GM18511 (cell line): Measurements from ENCODE around the gene B3GNT7.

ENCODE experiments used
- ATAC-seq: cut with Tn5 transposase; IDR thresholded peaks from one replicate; pipeline ENCODE4 v1.9.1; 2021; ENCODE audit warnings: mild to moderate bottlenecking, moderate library complexity; ENCODE audit not compliant: unreplicated experiment

The B3GNT7 gene

DNA sequence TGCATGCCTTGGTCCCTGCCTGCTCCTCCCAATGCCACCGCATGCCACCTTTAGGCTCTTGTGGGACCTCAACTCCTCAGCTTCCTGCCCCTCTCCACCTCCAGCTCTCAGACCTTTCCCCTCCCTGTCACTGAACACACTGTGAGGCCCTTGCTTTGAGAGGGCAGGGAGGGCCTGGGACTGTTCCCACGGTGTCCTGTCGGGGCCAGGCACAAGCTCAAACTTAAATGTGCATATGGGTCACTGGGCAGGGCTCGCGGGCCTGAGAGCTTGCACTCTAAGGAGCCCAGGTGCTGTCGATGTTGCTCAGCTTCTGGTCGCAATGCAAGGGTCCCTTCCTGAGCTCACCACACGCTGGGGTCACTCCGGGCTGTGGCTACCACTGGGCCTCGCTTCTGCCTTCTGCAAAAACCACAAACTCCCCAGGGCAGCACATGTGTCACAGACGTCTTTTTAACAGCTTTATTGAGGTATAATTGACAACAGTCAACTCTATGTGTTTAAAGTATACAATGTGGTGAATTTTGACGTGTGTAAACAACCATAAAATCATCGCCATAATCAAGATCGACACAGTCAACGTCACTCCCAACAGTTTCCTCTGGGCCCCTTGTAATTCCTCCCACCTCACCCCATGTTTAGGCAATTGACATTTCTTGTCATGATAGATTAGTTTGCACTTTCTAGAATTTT is 11.9 kb upstream of the B3GNT7 start:
- ATAC-seq, result no peak

DNA sequence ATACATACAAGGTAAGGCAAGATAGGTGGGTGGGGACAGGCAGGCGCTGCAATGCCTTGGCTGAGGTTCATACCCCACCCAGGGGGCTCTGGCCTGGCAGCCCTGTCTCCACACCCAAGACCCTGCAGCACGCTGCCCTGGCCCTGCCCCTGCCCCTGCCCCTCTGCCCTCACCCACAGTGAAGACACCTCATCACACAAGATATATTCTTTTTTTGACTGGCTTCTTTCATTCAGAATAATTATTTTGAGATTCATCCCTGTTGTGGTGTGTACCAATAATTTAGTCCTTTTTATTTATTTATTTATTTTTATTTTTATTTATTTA is 11.4 kb upstream of the B3GNT7 start:
- ATAC-seq, result no peak

DNA sequence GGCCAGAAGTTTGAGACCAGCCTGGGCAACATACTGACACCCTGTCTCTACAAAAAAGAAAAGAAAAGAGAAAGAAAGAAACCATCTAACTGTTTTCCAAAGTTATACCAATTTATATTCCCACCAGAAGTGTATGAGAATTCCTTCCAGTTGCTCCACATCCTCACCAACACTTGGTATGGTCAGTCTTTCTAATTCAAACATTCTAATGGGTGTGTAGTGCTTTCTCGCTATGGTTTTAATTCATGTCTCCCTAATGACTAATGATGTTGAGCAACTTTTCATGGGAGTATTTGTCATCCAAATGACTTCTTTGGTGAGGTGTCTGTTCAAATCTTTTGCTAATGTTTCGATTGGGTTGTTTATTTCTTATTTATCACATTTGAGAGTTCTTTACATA is 10.5 kb upstream of the B3GNT7 start:
- no peak for ATAC-seq

DNA sequence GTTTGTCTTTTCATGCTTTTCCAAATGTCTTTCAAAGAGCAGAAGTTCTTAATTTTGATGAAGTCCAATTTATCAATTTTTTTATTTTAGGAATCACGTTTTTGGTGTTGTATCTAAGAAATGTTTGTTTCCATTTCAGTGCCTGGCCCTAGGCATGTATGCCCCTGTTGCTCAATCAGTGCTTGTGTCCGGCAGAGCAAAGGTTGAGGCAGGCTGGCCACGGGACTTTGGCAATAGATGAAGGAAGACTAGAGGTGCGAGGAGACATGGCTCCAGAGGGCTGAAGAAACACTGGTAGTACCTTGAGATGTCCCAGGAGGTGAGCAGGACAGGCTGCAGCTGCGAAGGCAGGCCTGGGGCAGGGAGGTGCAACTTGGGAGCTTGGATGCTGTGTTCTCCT is 10.1 kb upstream of the B3GNT7 start:
- ATAC-seq, result no peak

DNA sequence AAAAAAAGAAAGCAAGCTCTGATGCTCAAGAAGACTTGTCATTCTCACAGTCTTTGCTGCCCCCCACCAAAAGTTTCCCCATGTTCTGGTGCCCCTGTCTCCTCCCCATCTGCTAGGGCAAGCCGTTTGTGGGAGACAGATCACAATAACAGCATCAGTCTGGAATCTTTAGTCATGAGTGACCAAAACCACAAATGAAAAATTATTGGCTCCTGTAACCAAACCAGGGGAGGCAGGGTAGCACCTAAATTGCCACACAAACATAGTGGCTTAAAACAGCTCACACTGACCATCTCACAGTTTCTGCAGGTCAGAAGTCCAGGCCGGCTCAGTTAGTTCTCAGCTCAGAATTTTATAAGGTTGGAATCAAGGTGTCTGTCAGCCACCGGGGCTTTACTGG is 9.1 kb upstream of the B3GNT7 start:
- no peak for ATAC-seq

DNA sequence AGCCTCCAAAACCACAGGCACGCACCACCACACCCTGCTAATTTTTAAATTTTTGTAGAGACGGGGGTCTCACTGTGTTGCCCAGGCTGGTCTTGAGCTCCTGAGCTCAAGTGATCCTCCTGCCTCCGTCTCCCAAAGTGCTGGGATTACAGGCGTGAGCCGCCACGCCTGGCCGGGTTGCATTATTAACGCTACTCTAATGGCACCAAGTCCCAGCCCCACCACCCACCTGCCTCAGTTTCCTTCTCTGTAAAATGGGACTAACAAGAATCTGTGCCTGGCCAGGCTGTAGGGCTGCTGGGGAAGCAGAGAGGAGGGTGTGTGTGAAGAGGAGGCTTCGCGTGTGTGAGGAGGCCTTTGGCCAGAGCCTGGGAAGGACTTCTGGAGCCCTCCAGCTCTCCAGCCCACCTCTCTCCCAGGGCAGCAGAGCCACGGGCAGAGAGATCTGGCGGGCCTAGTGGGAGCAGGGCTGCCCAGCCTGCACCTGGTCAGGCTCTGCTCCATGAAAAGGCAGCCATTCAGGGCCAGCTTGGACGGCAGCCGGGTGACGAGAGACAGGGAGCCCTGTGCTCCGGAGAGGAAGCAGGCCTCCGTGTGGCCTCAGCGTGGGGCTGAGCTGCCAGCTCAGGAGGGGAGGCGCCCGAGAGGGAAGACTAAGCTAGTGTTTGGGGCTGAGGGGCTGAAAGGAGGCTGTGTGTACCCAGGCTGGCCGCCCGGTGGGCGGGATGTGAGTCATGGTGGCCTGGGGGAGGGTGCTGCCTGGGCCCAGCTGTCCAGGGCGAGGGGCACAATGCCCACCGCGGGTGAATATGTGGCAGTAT is 7.4 kb upstream of the B3GNT7 start:
- ATAC-seq, result no peak

DNA sequence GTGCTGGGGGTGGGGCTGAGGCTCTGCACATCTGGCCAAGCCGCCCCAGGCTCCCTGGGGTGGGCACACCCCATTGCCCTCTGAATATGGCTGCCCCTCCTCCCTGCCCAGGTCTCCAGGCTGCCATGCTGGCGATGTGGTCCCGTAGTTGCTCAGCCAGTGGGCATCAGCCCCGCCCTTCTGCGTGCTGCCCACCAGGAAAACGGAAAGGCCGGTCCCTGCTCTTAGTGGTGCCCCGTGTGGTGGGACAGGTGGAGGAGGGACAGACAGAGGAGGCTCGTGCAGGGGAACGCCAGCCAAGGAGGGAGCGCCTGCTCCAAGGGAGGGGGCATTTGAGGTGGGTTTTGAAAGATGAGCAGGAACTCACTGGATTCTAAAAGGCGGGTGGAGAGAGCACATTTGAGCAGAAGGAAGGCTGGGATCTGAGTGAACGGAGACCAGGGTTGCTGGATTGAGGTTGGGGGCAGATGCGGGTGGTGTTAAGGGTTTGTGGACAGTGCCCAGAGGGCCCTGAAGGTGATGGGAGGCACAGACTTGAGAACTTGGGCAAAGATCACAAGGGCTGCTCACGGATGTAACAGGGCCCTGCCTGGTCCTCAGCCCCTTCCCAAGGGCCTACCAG is 6.7 kb upstream of the B3GNT7 start:
- no peak for ATAC-seq

DNA sequence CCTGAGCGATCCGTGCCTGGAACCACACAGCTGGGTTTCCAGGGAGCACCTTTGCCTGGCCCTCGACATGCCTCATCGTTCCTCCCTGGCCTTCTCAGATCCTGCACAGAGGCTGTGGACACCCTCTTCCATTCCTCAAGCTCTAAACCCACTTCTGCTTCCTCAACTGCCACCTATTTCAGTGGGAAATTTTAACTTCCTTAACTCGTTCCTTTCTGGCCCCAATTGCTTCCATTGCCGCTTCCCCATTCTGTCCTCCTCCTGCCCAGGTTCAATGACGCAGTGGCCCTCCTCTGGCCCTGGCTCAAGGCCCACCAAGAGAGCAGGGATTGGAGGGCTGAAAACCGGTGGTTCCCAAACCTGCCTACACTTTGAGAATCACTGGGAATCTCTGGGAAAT is 4.8 kb upstream of the B3GNT7 start:
- ATAC-seq, result no peak

DNA sequence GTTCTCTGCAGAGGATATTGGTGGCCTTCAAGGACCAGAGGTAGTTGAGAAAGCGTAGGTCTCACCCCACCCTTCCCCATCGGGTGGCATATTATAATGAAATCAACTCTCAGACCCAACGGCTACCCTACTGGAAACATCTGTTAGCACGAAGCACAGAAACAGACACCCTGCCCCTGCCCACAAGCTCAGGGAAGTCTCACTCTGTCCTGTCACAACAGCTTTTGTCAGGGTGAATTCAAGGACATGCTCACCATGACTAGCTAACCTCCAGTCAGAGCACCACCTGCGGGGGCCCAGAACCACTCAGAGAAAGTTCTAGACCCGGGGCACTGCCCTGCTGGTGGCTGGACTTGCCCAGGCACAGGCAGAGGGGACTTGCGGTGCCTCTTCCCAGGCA is 3.5 kb upstream of the B3GNT7 start:
- peak; percentile 27 for ATAC-seq

DNA sequence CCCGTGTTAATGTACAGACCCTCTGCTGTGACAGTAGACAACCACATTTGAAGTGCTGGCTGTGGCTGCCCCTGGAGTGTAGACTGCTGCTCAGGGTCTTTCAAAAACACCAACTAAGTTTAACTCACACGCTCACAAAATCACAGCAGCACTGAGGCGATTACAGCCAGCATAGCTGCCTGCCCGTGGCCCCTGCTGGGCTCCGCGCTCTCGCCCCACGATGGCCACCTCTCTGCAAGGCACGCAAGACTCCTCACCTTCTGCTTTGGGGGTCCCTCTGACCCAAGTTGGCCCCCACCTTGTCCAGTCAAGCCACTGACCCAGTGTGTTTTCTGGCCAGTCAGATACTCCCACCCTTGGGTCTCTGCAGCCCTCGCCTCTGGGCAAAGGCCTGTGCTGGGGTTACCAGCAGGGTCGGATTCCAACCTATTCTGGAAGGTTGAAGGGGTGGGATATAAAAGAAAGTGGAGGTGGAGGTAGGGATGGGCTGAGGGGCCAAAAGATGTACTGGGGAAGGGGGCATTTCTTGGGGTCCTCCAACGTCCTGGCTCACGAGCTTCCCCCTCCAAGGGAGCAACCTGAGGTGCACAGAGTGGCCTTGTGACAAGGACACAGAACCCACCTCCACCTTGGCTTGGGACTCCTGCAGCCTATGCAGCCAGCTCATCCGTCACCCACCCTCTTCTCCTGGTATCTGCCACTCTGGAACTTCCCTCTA is 2.9 kb upstream of the B3GNT7 start:
- no peak for ATAC-seq

DNA sequence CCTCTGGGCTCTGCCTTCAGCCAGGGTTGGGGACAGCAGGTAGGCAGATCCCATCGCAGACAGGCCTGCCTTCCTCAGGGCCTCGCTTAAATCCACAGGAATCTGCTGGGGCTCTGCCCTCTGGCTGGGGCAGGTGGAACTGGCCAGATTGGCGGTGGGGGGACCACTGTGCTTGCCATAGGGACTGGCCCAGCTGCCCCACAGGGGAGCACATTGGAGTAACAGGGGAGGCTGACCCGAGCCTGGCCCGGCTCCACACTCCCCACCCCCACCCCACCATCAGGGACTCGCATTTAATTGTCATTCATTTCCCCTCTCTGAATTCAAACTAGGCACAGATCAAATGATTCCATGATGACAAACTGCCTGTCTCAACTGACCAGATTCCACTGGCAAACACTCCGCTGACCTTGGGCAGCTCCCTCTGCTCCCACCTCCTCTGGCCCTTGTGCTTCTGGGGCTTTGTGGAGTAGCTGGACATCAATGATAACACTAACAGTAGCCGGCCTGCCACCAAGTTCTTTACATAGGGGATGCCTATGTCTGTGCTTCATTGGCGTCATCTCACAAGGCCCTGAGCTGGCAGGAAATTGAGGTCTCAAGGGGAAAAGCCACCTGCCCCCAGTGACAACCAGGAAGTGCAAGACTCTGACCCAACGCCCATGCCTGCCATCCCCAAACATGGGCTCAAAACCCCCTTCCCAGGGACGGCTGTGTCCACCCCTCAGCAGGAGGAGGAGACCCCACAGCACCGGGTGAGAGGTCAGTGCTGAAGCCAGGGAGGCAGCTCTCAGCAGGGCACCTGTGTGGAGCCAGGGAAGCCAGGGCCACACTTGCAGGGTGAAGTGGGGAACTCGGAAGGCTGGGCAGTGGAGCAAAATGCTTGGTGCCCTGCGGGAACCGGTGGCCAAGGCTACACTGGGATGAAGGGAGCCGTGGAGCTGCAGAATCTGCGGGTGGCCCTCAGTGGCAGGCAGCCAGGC is 2.1 kb upstream of the B3GNT7 start:
- peak; percentile 38 for ATAC-seq

DNA sequence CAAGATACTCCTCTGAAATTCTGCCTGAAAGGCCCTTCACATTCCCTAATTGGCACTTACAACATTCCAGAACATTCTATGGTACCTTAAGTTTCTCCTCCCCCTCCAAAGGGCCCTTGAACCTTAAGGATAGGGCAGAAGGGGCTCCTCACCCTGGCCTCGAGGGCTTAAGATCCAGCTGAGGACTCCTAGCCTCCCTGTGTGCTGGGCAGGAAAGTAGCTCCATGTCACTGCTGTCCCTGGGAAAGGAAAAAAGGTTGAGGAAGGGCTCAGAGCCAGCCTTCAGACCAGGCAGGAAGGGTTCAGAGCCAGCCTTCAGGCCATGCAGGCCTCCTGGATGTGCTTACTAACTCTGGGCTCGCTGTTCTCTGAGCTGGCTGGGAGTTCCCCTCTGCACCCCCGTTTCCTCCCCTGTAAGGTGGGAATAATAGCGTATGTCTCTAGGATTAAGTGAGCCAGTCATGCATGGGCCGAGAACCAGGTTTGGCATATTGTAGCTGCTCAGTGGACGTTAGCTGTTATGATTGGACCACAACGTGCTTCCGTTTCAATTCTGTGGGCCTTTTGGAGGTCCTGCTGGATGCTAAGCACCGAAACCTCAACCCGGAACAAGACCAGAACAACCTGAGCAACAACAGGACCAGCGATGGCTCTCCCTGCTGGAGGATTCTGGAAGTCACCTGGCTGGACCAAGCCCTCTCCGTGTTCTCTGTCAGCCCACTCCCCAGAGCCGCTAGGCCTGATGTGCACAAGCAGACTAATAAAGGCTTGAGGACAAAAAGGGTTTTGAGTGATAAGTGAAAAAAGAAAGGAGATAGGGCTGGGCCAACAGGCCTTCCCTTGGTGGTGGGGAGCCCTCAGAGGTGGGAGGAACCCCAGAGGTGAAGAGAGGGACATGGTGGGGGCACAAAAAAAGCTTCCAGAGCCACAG is 1.0 kb upstream of the B3GNT7 start:
- peak; percentile 52 for ATAC-seq

DNA sequence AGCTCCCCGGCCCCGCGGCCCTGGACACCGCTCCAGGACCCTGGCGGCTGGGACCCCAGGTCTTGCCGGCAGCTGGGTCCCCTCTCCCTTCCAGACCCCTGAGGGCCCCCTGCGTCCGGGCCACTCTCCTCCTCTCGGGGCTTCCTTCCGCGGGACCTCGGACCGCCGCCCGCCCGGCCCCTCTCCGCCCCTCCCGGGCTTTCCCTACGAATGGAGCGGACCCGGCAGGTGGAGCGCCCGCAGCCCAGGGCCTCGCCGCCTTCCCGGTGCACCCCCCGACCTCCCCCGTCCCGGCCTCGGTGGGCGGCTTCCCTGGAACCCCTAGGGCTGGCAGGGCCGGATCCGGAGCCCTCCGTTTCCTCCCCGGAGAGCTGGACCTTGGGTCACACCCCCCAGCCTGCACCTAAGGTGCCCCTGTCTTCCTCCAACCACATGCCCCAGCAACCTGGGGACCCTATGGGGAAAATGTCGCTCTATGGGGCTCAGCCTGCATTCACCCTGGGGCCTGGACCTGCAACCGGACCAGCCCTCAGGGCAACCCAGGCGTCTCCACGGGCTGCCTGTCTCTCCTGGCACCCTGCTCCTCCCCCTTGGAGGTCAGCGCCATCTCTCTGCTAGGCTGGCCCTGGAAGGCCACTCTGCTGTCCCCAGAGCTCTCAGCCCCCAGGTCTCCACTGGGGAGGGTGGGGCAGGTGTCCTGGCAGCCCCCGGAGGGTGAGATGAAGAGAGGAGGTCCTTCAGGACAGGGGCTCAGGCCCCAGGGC is 730 bp downstream of the B3GNT7 start:
- no peak for ATAC-seq

DNA sequence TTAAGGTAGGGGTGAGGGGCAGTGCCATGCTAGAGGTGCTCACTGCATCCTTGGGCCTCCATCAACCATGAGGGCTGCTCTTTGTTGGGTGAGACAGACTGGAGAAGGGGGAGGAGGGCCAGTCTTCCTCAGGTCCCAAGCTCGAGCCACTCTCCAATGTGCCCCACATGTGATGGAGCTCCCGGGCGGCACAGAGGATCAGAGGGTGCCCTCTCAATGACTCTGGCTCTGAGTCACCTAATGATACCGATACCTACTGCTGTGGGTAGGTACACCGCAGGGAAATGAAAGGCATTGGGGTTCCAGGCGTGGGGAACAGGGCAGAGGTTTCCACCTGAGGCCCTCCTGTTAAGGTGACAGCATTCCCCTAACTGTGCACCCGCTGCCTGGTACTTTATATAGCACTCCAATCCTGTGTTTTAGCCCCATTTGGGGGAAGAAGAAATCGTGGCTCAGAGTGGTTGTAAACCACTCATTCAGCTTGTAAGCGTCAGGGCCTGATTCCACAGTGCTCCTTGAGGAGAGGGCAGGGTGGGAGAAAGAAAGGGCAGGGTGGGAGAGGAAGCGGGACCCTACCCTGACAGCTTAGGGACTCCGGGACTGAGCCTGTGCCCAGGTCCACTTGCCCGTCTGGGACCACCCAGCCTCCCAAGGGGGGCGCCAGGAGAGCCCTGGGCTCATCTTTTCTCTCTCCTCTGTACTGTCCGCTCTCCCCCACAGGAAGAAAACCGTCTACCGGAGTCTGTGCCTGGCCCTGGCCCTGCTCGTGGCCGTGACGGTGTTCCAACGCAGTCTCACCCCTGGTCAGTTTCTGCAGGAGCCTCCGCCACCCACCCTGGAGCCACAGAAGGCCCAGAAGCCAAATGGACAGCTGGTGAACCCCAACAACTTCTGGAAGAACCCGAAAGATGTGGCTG is 1.8 kb downstream of the B3GNT7 start:
- ATAC-seq, result no peak

DNA sequence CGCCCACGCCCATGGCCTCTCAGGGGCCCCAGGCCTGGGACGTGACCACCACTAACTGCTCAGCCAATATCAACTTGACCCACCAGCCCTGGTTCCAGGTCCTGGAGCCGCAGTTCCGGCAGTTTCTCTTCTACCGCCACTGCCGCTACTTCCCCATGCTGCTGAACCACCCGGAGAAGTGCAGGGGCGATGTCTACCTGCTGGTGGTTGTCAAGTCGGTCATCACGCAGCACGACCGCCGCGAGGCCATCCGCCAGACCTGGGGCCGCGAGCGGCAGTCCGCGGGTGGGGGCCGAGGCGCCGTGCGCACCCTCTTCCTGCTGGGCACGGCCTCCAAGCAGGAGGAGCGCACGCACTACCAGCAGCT is 2.4 kb downstream of the B3GNT7 start:
- ATAC-seq, result no peak

DNA sequence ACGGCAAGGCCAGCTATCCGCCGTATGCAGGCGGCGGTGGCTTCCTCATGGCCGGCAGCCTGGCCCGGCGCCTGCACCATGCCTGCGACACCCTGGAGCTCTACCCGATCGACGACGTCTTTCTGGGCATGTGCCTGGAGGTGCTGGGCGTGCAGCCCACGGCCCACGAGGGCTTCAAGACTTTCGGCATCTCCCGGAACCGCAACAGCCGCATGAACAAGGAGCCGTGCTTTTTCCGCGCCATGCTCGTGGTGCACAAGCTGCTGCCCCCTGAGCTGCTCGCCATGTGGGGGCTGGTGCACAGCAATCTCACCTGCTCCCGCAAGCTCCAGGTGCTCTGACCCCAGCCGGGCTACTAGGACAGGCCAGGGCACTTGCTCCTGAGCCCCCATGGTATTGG is 3.1 kb downstream of the B3GNT7 start:
- ATAC-seq, result no peak

DNA sequence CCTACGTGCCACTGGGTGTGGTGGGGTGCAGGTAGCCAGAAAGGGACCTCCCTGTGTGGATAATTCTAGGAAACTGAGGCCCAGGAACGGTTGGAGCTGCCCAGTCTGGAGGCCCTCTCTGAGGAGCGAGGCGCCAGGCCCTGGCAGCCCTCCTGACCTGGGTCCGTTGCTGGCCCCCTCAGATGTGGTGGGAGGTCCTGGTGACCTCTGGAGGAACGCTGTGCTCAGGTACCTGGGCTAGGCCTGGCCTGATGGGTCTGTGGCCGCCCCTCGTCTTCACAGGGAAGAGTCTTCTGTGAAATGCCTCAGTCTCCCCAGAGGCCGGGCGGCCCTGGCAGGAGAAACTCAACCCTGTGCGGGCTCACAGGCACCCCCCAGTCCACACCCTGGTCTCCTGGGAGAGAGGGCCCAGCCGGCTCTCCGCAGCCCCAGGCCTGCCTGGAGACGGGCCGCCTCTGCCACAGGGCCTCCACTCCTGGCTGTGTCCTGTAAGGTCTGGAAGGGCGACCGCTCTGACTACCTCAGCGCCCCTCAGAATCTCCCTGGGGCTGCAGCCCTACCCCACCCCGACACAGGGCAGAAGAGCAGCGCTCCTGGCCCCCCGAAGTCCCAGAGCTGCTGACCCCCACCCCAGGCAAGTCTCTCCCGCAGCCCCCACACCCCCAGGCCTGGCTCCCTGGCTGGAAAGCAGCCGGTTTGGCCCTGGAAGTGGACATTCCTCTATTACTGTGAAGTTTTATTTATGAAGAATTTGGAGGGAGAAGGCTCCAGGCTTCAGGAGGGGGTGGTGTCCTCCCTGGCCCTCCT is 3.7 kb downstream of the B3GNT7 start:
- no peak for ATAC-seq
